Colonic mucosa (tissue), 4 donors: ENCODE data around the gene SF1. TPM values are rescaled to one million over a fixed set of nuclear protein-coding genes. Genes with fewer than 3 reads are reported as not detected.
"Not testable (repeated sequence)": the region's sequence is repeated elsewhere in the genome, so short reads cannot be mapped to it uniquely, and the experiment has no call there.

ENCODE experiments used
- DNase-seq: peaks from one replicate; pipeline ENCODE4 v3.0.0-alpha.2; 2020
- H3K27ac ChIP-seq: fragments of 200-600 bp; one replicate; pipeline ENCODE4 v1.8.0; 2021
- H3K27me3 ChIP-seq: fragments of 200-600 bp; one replicate; pipeline ENCODE4 v1.8.0; 2021
- H3K36me3 ChIP-seq: fragments of 200-600 bp; one replicate; pipeline ENCODE4 v1.8.0; 2021
- H3K4me1 ChIP-seq: fragments of 200-600 bp; one replicate; pipeline ENCODE4 v1.8.0; 2021; ENCODE audit warnings: mild to moderate bottlenecking
- H3K4me3 ChIP-seq: fragments of 200-600 bp; one replicate; pipeline ENCODE4 v1.8.0; 2021
- H3K9ac ChIP-seq, 2 donors: one replicate each; pipeline ENCODE4 v1.7.0; 2013; ENCODE audit warnings: control low read depth in 2 of 2, low read depth in 2 of 2, low read length in 2 of 2
- H3K9me3 ChIP-seq: fragments of 200-600 bp; one replicate; pipeline ENCODE4 v1.8.0; 2021
- intact Hi-C: fragments of 100-400 bp; cut with DNase I; formaldehyde crosslinking; loops from one replicate; pipeline ENCODE4 v1.14.1; 2022
- total RNA-seq, 2 donors: library from RNA; stranded (reverse); fragmentation: NEBNext Ultra II Directional in 1 of 2; extraction: Animal tissue kit (Norgen Biotek cat#: 25700) in 1 of 2; gene quantifications; one replicate each; pipeline ENCODE4 v1.2.1, GENCODE V29; 2021
- TF ChIP-seq, protein P1 (sequence below): fragments of 200-600 bp; IDR thresholded peaks from one replicate; pipeline ENCODE4 v1.8.0; 2022; ENCODE audit warnings: antibody characterized with exemption, mild to moderate bottlenecking
- donor health status: healthy.
- donor health status: DM: no; HTN: no; CAD: no.
- donor health status: DM: no; HTN: no; CAD: no.

The SF1 gene
- total RNA-seq, 2 donors from 2014 or later = 164 to 220 TPM

DNA sequence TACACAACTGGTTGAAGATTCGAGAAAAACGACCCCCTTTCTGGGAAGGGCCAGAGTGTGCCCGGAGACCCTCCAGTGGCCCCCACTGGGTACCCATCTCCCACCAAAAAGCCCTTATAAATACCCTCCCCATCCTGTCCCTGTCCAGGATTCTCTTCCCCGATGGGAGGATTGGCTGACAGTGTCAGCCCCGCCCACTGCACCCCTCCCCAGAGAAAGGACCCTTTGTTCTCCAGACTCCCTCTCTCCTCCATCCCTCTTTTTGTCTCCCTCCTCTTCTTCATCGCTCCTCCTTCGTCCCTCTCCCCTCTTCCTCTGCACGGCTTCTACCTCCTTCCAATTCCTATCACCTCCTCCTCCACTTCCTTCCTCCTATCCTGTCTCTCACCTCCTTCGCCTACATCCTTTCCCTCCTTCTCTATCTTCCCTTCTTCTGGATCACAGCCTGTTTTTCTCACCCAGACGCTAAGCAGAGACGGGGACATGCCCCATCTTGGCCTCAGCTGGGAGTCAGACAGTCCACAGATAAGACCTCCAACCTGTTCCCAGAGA, 45.3 kb upstream of the SF1 start:
- no peak for DNase-seq
- TF ChIP-seq, protein P1, sequence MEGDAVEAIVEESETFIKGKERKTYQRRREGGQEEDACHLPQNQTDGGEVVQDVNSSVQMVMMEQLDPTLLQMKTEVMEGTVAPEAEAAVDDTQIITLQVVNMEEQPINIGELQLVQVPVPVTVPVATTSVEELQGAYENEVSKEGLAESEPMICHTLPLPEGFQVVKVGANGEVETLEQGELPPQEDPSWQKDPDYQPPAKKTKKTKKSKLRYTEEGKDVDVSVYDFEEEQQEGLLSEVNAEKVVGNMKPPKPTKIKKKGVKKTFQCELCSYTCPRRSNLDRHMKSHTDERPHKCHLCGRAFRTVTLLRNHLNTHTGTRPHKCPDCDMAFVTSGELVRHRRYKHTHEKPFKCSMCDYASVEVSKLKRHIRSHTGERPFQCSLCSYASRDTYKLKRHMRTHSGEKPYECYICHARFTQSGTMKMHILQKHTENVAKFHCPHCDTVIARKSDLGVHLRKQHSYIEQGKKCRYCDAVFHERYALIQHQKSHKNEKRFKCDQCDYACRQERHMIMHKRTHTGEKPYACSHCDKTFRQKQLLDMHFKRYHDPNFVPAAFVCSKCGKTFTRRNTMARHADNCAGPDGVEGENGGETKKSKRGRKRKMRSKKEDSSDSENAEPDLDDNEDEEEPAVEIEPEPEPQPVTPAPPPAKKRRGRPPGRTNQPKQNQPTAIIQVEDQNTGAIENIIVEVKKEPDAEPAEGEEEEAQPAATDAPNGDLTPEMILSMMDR = no peak
- intact Hi-C loops = no loop called here
- no peak overlapping the region for H3K27ac ChIP-seq
- no peaks in the 10 kb centered on the region for H3K4me1 ChIP-seq
- H3K4me3 ChIP-seq = no peak overlapping the region
- no peaks in the 10 kb centered on the region for H3K9me3 ChIP-seq
- no peak overlapping the region for H3K9ac ChIP-seq
- H3K36me3 ChIP-seq = no peaks in the 10 kb centered on the region
- H3K27me3 ChIP-seq = no peaks in the 10 kb centered on the region

DNA sequence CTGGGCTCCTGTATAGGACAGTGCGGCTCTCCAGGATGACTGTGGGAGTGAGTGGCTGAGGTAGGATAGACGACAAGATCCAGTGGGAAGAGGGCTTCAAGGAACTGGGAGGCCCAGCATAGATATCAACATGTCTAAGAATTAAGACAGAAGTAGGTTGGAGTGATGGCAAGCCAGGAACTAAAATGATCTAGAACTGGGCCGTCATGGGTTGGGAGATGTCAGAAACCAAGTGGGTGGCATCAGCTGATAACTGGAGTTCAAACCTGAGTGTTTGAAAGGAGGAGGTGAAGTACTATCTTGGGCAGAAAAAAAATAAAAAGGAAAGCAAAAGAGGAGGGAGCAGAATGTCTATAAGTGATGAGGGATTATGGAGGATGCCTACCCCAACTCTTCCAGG, 39.1 kb upstream of the SF1 start:
- DNase-seq = no peak
- no peak overlapping the region for H3K27ac ChIP-seq
- TF ChIP-seq, protein P1 = no peak
- no peaks in the 10 kb centered on the region for H3K9me3 ChIP-seq
- intact Hi-C loops = no loop called here
- no peaks in the 10 kb centered on the region for H3K4me1 ChIP-seq
- H3K9ac ChIP-seq = no peak overlapping the region
- H3K36me3 ChIP-seq = no peaks in the 10 kb centered on the region
- no peaks in the 10 kb centered on the region for H3K27me3 ChIP-seq
- no peak overlapping the region for H3K4me3 ChIP-seq

DNA sequence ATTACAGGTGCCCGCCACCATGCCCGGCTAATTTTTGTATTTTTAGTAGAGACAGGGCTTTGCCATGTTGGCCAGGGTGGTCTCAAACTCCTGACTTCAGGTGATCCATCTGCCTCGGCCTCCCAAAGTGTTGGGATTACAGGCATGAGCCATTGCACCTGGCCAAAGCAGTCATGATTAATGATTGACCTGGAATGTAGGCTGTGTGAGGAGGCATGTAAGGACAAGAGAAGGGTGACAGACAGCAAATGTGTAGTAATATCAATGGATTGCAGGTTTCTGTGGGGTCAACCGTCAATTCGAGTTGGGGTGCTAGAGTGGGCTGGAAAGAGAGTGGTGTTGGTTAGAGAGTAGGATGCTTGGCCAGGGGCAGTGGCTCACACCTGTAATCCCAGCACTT, 37.1 kb upstream of the SF1 start:
- H3K4me1 ChIP-seq, H3K27ac ChIP-seq, H3K9ac ChIP-seq, DNase-seq, intact Hi-C loops, H3K9me3 ChIP-seq, H3K27me3 ChIP-seq, H3K36me3 ChIP-seq, H3K4me3 ChIP-seq: not testable (repeated sequence)

DNA sequence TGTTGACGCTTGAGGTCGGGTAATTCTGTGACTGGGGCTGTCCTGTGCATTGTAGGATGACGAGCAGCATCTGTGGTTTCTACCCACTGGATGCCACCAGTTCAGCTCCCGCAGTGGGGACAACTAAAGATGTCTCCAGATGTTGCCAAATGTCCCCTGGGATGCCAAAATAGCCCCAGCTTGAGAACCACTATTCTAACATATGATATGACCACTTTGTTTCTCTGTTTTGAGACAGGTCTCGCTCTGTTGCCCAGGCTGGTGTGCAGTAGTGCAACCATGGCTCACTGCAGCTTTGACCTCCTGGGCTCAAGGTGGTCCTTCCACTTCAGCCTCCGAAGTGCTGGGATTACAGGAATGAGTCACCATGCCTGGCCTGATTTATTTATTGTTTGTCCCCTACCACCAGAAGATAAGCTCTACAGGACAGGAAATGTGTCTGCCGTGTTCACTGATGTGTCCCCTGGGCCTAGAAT, 36.4 kb upstream of the SF1 start:
- Histone ChIP-seq H3K27ac (no peak overlapping the region), H3K27me3 (no peaks in the 10 kb centered on the region), H3K36me3 (no peaks in the 10 kb centered on the region), H3K4me3 (no peak overlapping the region), H3K4me1 (no peaks in the 10 kb centered on the region), H3K9ac (no peak overlapping the region), H3K9me3 (no peaks in the 10 kb centered on the region)
- DNase-seq = no peak
- TF ChIP-seq, protein P1 = no peak
- intact Hi-C loops = no loop called here

DNA sequence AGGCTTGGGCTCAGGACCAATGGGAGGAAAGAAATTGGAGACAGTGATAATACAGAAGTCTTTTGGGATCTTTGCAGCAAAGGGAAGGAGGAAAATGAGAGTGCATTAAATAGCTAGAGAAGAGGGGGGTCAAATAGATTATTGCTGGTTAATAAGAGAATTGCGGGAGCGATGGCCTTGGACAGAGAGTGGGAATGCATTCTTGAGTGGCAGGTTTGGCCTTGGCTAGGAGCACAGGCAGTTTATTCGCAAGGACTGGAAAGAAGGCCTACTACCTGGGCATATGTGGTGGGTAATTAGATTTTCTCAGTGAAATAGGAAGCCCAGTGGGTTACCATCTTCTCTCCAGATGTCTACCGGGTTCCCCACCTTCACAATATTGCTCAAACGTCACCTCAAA, 35.5 kb upstream of the SF1 start:
- DNase-seq = no peak
- Histone ChIP-seq H3K27ac (no peak overlapping the region), H3K36me3 (no peaks in the 10 kb centered on the region), H3K4me3 (no peak overlapping the region), H3K9me3 (no peaks in the 10 kb centered on the region), H3K27me3 (no peaks in the 10 kb centered on the region), H3K4me1 (peaks cover 2% of the 10 kb centered on the region), H3K9ac (no peak overlapping the region)
- TF ChIP-seq, protein P1 = no peak
- intact Hi-C loops = no loop called here

DNA sequence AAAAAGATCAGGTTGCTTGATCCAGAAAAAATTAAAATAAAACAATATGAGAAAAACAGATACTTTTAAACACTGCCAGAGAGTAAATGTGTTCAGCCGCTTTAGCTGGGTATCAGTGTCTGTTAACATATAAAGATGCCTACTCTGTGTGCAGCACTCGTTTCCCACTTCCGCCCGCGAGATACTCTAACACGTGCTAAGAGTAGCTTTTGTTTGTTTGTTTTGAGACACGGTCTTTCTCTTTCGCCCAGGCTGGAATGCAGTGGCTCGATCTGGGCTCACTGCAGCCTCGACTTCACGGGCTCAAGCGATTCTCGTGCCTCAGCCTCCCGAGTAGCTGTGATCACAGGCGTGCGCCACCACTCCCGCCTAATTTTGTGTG, 32.5 kb upstream of the SF1 start:
- intact Hi-C loops = no loop called here
- DNase-seq = peak; percentile 42
- Histone ChIP-seq H3K27me3 (no peaks in the 10 kb centered on the region), H3K4me1 (peaks cover 2% of the 10 kb centered on the region), H3K36me3 (no peaks in the 10 kb centered on the region), H3K4me3 (peak overlapping the region; percentile 73), H3K9ac (peak overlapping the region in 1 of 2 donors; percentile 68), H3K9me3 (no peaks in the 10 kb centered on the region), H3K27ac (peak overlapping the region; percentile 61)
- TF ChIP-seq, protein P1 = no peak
